ENCODE data around the gene C19orf44.

C19orf44 gene

DNA sequence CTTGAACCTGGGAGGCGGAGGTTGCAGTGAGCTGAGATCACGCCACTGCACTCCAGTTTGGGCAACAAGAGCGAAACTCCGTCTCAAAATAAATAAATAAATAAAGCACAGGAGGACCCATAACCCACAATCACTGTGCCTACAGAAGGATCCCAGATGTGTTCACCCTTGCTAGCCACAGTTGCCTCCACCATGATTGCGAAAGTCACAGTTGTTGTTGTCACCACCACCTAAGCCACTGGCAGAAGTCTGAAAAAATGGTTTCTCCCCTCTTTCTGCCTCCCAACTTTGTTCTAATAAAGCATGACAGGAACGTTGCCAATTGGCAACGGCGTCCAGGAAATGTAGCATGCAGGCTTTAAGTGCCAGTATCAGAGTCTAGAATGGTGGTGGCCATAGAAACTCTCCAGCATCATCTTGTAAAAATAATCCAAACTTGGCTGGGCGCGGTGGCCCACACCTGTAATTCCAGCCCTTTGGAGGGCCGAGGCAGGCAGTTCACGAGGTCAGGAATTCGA is 22.3 kb upstream of the C19orf44 start:
- TF ChIP-seq, protein P1, sequence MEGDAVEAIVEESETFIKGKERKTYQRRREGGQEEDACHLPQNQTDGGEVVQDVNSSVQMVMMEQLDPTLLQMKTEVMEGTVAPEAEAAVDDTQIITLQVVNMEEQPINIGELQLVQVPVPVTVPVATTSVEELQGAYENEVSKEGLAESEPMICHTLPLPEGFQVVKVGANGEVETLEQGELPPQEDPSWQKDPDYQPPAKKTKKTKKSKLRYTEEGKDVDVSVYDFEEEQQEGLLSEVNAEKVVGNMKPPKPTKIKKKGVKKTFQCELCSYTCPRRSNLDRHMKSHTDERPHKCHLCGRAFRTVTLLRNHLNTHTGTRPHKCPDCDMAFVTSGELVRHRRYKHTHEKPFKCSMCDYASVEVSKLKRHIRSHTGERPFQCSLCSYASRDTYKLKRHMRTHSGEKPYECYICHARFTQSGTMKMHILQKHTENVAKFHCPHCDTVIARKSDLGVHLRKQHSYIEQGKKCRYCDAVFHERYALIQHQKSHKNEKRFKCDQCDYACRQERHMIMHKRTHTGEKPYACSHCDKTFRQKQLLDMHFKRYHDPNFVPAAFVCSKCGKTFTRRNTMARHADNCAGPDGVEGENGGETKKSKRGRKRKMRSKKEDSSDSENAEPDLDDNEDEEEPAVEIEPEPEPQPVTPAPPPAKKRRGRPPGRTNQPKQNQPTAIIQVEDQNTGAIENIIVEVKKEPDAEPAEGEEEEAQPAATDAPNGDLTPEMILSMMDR (IDR thresholded peaks at IDR 0.05) = no peak

DNA sequence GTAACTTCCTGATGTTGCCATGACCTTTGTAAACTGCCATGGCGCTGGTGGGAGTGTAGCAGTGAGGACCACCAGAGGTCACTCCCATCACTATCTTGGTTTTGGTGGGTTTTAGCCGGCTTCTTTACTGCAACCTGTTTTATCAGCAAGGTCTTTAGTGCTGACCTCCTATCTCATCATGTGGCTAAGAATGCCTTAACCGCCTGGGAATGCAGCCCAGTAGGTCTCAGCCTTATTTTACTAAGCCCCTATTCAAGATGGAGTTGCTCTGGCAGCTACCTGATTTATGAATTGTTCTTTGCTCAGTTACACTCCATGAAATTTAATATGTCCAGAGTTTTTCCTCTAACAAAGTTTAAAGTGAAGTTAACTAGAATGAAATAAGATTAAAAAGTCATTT is 19.8 kb upstream of the C19orf44 start:
- TF ChIP-seq, protein P1 (IDR thresholded peaks at IDR 0.05) = no peak

DNA sequence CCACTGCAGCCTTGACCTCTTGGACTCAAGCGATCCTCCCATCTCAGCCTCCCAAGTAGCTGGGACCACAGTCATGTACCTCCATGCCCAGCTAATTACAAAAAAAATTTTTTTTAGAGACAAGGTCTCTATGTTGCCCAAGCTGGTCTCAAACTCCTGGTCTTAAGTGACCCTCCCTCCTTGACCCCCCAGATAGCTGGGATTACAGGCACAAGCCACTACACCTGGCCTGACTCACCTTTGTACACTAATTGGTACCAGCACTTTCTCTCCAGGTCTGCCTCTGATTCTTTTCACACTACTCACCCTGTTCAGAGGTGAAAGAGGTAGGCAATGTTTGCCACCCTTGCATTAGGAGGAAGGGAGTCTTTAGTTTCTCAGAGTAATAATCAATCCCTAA is 18.9 kb upstream of the C19orf44 start:
- TF ChIP-seq, protein P1 (IDR thresholded peaks at IDR 0.05) = no peak

DNA sequence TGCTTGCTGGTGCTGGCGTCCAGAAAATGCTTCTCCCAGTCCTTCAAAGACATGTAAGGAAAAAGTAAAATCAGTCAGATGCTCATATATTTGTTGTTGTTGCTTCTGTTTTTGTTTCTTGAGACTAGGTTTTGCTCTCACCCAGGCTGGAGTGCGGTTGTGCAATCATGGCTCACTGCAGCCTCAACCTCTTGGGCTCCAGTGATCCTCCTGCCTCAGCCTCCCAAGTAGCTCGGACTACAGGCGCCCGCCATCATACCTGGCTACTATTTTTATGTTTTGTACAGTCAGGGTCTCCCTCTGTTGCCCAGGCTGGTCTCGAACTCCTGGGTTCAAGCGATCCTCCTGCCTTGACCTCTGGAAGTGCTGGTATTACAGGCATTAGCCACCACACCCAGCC is 13.4 kb upstream of the C19orf44 start:
- TF ChIP-seq, protein P1 (IDR thresholded peaks at IDR 0.05) = no peak

DNA sequence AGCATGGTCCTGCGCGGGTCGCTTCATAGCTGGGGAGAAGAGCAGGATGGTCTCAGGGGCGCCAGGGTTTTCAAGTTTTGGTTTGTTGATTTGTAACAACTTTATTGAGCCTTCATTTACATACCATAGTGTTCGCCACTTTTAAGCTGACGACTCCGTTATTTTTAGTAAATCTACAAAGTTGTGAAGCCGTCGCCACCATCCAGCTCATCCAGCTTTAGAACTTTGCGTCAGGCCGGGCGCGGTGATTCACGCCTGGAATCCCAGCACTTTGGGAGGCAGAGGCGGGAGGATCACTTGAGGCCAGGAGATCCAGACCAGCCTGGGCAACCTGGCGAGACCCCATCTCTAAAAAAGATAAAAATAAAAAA is 404 bp downstream of the C19orf44 start:
- TF ChIP-seq, protein P1 (IDR thresholded peaks at IDR 0.05) = no peak

DNA sequence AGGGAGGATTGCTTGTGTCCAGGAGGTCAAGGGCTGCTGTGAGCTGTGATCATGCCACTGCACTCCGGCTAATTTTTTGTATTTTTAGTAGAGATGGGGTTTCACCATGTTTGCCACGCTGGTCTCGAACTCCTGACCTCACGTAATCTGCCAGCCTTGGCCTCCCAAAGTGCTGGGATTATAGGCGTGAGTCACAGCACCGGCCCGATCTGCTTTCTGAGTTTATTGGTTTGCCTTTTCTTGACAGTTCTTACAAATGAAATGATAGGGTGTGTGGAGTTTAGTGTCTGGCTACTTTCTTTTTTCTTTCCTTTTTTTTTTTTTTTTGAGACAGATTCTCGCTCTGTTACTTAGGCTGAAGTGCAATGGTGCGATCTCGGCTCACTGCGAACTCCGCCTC is 848 bp downstream of the C19orf44 start:
- TF ChIP-seq, protein P1 (IDR thresholded peaks at IDR 0.05) = no peak

DNA sequence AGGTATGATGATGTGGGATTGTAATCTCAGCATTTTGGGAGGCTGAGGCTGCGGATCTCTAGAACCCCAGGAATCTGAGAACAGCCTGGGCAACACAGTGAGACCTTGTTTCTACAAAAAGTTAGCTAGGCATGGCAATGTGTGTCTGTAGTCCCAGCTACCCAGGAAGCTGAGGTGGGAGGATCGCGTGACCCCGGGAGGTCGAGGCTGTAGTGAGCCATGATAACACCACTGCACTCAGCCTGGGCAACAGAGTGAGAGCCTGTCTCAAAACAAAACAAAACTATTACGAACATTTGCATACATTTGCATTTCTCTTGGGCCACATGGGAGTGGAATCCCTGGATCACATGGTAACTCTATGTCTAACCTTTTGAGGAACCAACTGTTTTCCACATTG is 1.6 kb downstream of the C19orf44 start:
- TF ChIP-seq, protein P1 (IDR thresholded peaks at IDR 0.05) = no peak

DNA sequence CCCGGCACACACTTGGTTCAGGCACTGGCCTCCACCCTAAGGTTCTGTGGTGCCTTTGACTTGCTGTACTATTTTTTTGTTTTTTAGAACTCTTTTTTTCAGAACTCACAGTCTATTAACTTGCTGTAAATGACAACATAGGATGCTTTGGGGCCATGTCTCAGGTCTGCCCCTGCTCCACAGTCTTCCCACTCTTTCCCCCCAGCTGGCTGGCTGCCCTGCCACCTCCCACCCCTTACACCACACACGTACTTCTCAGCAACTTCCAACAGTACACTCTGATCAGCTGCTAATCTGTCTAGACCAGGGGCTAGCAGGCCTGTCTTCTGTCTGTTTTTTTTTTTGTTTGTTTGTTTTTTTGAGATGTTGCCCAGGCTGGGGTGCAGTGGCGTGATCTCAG is 8.1 kb downstream of the C19orf44 start:
- TF ChIP-seq, protein P1 (IDR thresholded peaks at IDR 0.05) = no peak

Measured in LNCAP (cell line).